GM19452 (cell line): ENCODE results near the gene RPS25.
"Not testable (repeated sequence)": the region's sequence is repeated elsewhere in the genome, so short reads cannot be mapped to it uniquely, and the experiment has no call there.

Experiments used
- ATAC-seq: cut with Tn5 transposase; IDR thresholded peaks from one replicate; pipeline ENCODE4 v1.9.1; 2021; ENCODE audit not compliant: unreplicated experiment

The RPS25 gene

GRCh38 chr11:119018074-119018938 is at the start of gene RPS25, which contains the start of gene TRAPPC4:
Gene RPS25 (minus strand): TSS chr11:119018343. CDS start chr11:119018284, 59 bp downstream.
Gene TRAPPC4 (plus strand): TSS chr11:119018766. CDS start chr11:119018796, 30 bp downstream.
- peak; percentile 82 for ATAC-seq

GRCh38 chr11:119067371-119068222 is 49.5 kb upstream of the RPS25 start, which contains the start of gene VPS11:
Gene VPS11 (plus strand): TSS chr11:119067818. CDS start chr11:119067824, 6 bp downstream.
- peak; percentile 88 for ATAC-seq

GRCh38 chr11:119065369-119065768 is 47.2 kb upstream of the RPS25 start:
- ATAC-seq = no peak

- no peak for ATAC-seq
Measured at GRCh38 chr11:119062779-119063178, 44.6 kb upstream of the RPS25 start.

- no peak for ATAC-seq
Measured at GRCh38 chr11:119061256-119061655, 43.1 kb upstream of the RPS25 start.

- ATAC-seq = not testable (repeated sequence)
Measured at GRCh38 chr11:119059128-119059527, 41.0 kb upstream of the RPS25 start.

- peak; percentile 83 for ATAC-seq
Measured at GRCh38 chr11:119057000-119057769, 39.0 kb upstream of the RPS25 start, which contains the start of gene HYOU1. Gene HYOU1 (minus strand): TSS chr11:119057205. CDS start chr11:119056160, 1,045 bp downstream.

- peak; percentile 4 for ATAC-seq
Measured at GRCh38 chr11:119056421-119056999, 38.4 kb upstream of the RPS25 start.

DNA sequence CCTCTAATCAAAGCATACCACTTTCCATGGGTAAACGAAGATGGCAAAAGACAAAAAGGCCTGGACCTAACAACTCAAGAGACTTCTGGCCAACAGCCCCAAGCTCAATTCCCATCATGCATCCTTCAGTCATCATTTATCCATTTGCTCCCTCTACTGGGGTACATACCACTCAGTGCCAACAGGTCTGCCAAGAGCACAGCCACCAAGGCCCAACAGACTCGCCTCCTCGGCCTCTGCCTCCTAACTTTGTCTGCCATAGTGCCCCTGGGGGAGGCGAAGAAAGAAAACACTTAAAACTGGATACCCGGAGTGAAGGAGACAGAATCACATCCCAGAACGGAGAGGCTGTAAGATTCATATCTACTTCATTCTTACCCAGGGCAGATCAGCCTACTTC is 37.8 kb upstream of the RPS25 start:
- ATAC-seq = no peak

GRCh38 chr11:119054418-119054817 is 36.3 kb upstream of the RPS25 start:
- no peak for ATAC-seq

DNA sequence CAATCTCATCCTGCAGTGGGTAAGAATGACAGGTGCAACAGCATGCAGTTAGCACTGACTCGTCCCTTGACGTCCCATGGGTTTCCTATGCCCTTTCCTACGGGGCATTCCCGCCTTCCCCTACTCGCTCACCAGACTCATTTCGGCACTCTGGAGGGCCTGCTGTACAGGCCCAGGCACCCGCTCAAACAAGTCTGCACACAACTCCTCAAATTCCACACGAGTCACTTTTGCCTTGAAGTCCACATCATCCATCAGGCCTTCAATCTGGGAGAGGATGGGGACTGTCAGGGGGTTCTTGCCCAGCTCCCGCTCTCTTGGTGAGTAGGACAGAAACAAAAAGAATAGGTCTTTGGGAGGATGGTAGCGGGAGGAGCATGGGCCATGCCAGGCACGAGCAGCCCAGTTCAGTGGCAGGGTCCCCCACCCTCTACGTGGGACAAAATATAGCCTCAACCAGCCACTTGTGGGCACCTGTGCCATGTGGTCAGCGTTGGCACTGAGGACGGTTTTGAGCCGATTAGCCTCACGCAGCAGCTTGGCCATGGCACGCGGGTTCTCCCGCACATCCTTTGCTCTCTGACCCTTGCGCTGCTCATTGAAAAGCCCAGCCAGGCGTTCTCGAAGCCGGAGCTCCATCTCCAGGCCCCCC is 34.1 kb upstream of the RPS25 start:
- ATAC-seq = no peak

- ATAC-seq = no peak
Measured at GRCh38 chr11:119051440-119052162, 33.5 kb upstream of the RPS25 start.

DNA sequence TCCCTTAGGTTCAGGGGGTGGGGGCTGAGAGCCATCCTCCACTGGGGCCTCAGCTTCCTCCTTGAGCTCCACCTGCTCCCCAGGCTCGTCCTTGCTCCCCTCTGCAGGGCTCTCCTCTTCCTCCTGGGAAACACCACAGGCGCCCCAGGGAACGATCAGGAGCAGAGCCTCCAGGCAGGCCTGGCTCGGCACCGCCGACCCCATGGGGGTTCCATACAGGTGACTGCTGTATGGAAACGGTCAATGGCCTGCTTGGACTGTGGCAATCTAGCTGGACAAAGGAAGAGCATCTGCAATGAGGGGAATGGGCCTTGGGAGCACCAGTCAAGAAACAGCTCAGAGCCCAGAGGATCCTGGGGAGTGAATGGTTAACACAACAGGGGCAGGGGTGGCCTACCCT is 30.9 kb upstream of the RPS25 start:
- ATAC-seq = no peak

DNA sequence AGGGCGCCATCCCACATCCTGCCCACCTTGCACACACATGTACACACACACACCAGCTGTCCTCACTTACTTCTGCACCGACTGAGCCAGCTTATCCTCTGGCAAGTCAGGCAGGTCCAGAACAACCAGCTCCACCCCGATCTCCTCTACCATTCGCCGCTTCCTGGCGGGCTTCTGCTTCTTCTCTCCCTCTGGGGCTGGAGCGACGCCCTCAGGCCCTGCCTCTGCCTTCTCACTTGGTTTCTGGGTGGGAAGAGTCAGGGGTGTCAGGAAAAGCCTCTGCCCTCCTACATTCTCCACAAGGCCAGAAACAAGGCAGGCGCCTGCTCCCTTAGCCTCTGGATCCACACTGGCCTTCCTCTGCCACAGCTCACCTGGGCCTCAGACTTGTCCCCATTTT is 30.5 kb upstream of the RPS25 start:
- no peak for ATAC-seq

GRCh38 chr11:119047205-119047604 is 29.1 kb upstream of the RPS25 start:
- no peak for ATAC-seq

- no peak for ATAC-seq
Measured at GRCh38 chr11:119046489-119046888, 28.3 kb upstream of the RPS25 start.

- no peak for ATAC-seq
Measured at GRCh38 chr11:119044708-119045107, 26.6 kb upstream of the RPS25 start.

DNA sequence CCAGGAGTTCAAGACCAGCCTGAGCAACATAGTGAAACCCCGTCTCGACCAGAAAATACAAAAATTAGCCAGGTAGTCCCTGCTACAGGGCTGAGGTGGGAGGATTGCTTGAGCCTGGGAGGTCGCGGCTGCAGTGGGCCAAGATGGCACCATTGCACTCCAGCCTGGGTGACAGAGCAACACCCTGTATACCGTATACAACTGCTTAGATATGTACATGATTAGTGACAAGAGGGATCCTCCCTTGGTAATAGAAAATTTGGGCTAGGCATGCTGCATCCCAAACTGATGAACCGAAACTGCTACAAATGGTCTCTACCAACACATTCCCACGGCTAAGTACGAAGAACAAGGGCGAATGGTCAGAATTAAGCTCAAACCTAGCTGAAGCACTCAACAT is 24.8 kb upstream of the RPS25 start:
- ATAC-seq = no peak

GRCh38 chr11:119041821-119042514 is 23.8 kb upstream of the RPS25 start:
- no peak for ATAC-seq
